Panc1 (cell line): Measurements from ENCODE around the gene DCN.

ENCODE experiments used
- CTCF ChIP-seq: fragments of 450-650 bp; IDR thresholded peaks from 2 replicates; pipeline ENCODE4 v1.5.1; 2017; ENCODE audit warnings: mild to moderate bottlenecking
- POLR2AphosphoS5 ChIP-seq: IDR thresholded peaks from 2 replicates; pipeline ENCODE4 v1.6.1; 2012; ENCODE audit warnings: mild to moderate bottlenecking, low read depth, low read length, moderate library complexity
- REST ChIP-seq, 2 experiments: IDR thresholded peaks; 2 replicates each; pipeline ENCODE4 v1.6.1; 2011 to 2012; ENCODE audit warnings: low read depth in 2 of 2, control low read depth in 1 of 2, low read length in 1 of 2, mild to moderate bottlenecking in 1 of 2, moderate library complexity in 1 of 2; ENCODE audit not compliant: insufficient read depth in 1 of 2
- TCF7L2 ChIP-seq: IDR thresholded peaks from 2 replicates; pipeline ENCODE4 v1.6.1; 2011; ENCODE audit warnings: mild to moderate bottlenecking, low read depth, low read length, inconsistent platforms

DNA sequence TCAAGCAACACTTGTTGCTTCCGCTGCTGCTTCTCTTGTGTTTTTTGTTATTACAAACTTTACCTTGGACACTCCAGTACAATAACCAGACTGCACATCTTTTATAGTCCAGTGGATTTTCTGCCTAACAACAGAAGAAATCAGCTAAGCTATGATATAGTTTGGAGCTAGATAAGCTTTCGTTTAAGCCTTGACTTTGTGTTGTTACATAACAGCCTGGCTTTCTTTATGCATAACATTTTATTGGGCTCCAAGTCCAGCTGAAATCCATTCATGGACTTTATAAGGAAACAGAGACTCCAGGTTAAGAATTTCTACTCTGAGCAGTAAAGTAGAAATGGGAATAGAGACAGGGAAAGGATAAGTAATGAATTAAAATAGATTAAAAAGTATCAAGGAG is 3.5 kb upstream of the DCN start:
- no peak for TF ChIP-seq CTCF
- no peak for TF ChIP-seq TCF7L2
- TF ChIP-seq POLR2AphosphoS5: no peak
- TF ChIP-seq REST (IDR thresholded peaks at IDR 0.05; ENCODE audit: insufficient read depth in 1 of 2, low read depth in 2 of 2, low read length in 1 of 2): no peak
